Stimulated activated CD8-positive, alpha-beta memory T cell treated with anti-CD3 and anti-CD28 coated beads, Interleukin-4, amount 100 ng/mL, for 4 hours (primary cell): Measurements from ENCODE around the gene SEMA4D.

ENCODE experiments used
- DNase-seq, 2 donors: peaks; one replicate each; pipeline ENCODE4 v3.0.0-alpha.2; 2020; ENCODE audit warnings: low read depth in 2 of 2, low spot score in 1 of 2

The SEMA4D gene

GRCh38 chr9:89390068-89390555 is 107.8 kb downstream of the SEMA4D start:
- DNase-seq = no peak

DNA sequence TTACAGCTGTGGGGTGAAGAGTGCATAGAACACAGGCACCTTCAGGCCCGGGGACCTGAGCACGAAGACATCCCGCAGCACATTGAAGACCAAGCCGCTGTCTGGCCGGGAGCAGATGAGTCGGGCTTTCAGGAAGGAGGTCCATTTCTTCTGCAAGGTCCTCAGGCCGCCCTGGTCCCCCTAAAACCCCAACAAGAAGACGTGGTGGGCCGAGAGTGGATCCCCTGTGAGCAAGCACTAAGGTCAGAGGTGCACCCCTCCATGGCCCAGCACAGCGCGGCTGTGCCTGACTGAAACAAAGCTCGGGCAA is 109.1 kb downstream of the SEMA4D start:
- DNase-seq = no peak

- DNase-seq = no peak
These were observed 109.6 kb downstream of the SEMA4D start for GRCh38 chr9:89388084-89388867.

GRCh38 chr9:89387197-89387849 is 110.6 kb downstream of the SEMA4D start:
- DNase-seq = no peak

DNA sequence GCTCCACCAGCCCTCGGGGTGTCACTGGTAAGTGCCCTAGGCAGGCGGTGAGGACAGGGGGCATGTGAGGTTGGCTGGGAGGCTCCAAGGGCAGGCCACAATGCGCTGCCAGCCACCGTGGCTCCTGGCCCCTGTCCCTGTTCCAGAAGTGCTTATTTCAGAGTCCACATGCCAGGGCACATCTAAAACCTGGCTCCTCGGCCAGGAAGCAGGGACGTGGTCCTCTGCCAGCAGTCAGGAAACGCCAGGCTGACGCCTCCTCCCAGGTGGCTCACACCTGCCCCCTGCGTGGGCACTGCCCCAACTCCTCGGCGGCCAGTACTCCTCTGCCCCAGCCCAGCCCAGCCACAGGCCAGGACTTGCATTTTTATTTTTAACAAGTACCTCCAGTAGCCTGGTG is 111.1 kb downstream of the SEMA4D start:
- no peak for DNase-seq

GRCh38 chr9:89386206-89386605 is 111.7 kb downstream of the SEMA4D start:
- DNase-seq = no peak

- DNase-seq = no peak
These were observed 113.1 kb downstream of the SEMA4D start for GRCh38 chr9:89384783-89385182.

DNA sequence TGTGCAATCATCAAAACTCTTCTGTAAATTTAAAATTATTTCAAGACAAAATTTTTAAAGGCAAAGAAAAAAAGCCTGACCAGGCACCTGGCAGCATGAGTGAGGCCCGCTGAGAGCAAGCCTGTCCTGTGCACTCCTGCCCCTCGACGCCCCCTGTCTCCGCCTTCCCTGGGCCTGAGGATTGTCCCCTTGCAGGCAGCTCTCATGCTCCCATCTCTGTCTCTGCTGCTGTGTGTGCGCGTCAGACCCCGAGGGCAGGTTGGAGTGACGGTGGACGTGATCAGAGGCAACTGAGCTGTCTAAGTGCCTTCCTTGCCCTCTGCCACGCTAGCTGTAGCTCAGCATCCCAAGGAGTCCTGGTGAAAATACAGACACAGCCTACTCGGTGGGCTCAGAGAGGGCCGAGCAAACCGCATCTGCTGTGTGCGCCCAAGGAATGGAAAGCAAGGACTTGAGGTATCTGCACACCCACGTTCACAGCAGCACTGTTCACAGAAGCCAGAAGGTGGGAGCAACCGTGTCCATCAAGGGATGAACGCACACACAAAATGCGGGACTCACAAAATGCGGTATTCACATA is 114.1 kb downstream of the SEMA4D start:
- DNase-seq = no peak

GRCh38 chr9:89383030-89383720 is 114.7 kb downstream of the SEMA4D start:
- no peak for DNase-seq

- no peak for DNase-seq
These were observed 115.6 kb downstream of the SEMA4D start for GRCh38 chr9:89382026-89382986.

DNA sequence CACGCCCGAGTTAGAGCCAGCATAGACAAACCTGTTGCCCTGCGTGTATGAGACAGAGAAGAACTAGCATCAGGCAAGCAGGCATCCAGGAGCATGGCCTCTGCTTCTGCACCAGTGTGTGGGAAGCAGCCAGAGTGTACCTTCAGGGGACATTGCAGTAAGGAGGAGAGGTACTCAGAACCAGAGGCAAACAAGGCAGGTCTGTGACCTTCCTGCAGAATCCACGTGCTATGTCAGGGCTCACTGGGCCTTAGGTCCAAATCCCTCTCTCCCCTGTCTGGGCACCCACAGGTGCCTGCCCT is 116.7 kb downstream of the SEMA4D start:
- DNase-seq = no peak

GRCh38 chr9:89380437-89381307 is 117.2 kb downstream of the SEMA4D start:
- no peak for DNase-seq

DNA sequence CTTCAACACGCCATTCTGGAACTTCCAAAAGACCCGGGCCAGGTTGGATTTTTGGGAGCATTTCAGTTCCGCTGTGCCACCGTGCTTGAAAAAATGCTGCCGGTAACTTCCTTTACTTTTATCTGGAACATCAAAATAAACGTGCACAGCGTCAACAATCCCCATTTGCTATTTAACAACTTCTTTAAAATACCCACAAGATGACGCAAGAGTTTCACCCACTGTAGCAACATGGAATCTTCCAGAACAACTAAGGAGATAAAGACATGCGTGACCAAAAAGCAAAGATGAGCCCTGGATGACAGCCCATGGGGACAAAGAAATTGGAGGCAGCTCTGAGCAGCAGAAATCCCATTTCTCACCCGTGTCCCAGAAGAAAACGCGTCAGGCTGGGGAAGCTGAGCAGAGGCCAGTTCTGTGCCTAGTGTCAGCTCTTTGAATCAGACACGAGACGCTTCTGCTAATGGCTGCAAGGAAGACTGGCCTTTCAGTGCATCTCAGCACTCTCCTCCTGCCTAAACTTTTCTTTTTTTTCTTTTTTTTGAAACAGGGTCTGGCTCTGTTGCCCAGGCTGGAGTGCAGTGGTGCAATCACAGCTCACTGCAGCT is 118.3 kb downstream of the SEMA4D start:
- DNase-seq = no peak

- no peak for DNase-seq
These were observed 118.9 kb downstream of the SEMA4D start for GRCh38 chr9:89379031-89379430.

DNA sequence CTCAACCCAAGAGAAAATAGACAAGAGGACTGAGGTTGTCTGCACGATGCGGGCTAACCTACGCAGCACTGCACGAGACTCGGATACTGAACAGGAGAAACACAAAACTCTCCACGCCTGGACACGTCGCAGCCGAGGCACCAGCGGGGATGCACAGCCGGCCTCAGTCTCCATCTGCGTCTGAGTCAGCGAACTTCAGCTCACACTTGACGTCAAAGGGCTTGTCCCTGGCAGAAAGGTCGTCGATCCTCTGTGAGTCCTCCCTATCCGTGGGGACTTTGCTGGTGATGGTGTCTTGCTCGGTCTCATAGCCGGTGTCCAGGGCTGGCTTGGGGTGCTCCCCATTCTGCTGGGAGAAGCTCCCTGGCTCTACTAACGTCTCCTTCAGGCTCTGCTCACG is 119.4 kb downstream of the SEMA4D start:
- DNase-seq = no peak

GRCh38 chr9:89377411-89377810 is 120.5 kb downstream of the SEMA4D start:
- DNase-seq = no peak

- no peak for DNase-seq
These were observed 121.1 kb downstream of the SEMA4D start for GRCh38 chr9:89376741-89377351.

- no peak for DNase-seq
These were observed 121.6 kb downstream of the SEMA4D start for GRCh38 chr9:89376286-89376685.

- no peak for DNase-seq
These were observed 122.6 kb downstream of the SEMA4D start for GRCh38 chr9:89375191-89375760.
